Measurements from ENCODE around the gene TMEM248.
"Not testable (repeated sequence)": the region's sequence is repeated elsewhere in the genome, so short reads cannot be mapped to it uniquely, and the experiment has no call there.

GRCh38 chr7:66994051-66994450 is 73.0 kb downstream of the TMEM248 start:
- not testable (repeated sequence) for TF ChIP-seq POLR2A (IDR thresholded peaks at IDR 0.05; ENCODE audit: low read depth, low read length); POLR2AphosphoS5 (IDR thresholded peaks at IDR 0.05; ENCODE audit: low read depth, low read length); TAF1 (IDR thresholded peaks at IDR 0.05; ENCODE audit: borderline replicate concordance, low read depth, low read length)
